ENCODE measurements around the gene BRAT1.
A peak's percentile ranks its signal among the peaks of the same experiment; 100 is the strongest.
"Not testable (repeated sequence)": the region's sequence is repeated elsewhere in the genome, so short reads cannot be mapped to it uniquely, and the experiment has no call there.

Gene BRAT1

GRCh38 chr7:2530994-2531795 lies 24.1 kb downstream of the BRAT1 start:
- POLR2A ChIA-PET; H3K4me3 ChIP-seq (ENCODE audit: low read depth, low read length); DNase-seq (ENCODE audit: low read depth, low spot score): not testable (repeated sequence)
- CTCF ChIA-PET: interaction anchor here (1.8 kb wide), 1 partner anchor 11 kb away, joined by 5 read pairs; no protein-coding TSS in a partner anchor

DNA sequence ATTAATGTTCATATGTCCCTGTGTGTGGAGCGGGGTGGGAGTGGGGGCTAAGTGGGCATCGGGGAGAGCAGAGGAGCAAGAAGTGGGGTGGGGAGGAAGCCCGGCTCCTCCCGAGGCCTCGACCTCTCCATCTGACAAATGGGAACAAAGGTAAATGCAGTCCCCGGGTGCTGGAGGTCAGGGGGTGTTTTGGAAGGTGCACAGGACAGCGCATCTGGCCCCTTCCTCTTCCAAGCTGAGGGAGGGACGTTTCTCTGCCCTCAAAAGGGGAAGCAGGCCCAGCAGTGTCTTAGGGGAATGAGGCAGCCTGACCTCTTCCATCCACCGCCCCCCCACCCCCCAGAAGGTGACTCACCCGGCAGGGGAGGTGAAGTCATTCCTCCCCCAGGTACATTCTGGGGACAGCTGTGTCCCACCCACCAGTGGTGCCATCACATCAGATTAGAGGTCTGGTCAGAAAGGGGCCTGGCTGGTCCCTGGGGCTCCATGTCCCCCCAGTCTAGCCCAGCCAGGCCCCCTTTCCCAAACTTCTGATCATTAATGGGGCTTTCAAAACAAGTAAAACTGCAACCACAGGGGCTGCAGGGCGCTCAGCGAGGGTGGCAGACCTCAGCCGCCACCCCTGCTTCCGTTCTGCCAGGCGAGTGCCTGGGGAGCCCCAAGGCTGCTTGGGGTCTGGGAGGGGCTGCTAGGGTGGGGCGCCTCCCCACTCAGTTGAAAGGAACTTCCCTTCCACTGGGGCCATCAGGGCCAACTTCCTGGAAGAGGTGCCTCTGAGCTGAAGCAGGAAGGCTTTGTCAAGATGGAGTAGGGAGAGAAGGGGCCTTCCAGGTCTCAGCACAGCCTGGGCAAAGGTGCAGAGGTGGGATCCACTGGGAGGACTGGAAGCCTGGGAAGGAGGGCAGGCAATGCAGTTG lies 25.0 kb downstream of the BRAT1 start:
- H3K4me3 ChIP-seq (ENCODE audit: low read depth, low read length): no peak overlapping the region
- no peak for TF ChIP-seq CTCF (IDR thresholded peaks at IDR 0.05; ENCODE audit: insufficient read depth, low read length, missing control alignments)
- POLR2A ChIA-PET: no interaction called here
- CTCF ChIA-PET: interaction anchor here (0.5 to 1.8 kb wide), 2 partner anchors 10 to 48 kb away, joined by 3 to 5 read pairs; no protein-coding TSS in a partner anchor
- no peak for DNase-seq (ENCODE audit: low read depth, low spot score)

- CTCF ChIA-PET: interaction anchor here (0.5 to 1.8 kb wide), 3 partner anchors 9 to 49 kb away, joined by 3 to 5 read pairs (median 3); no protein-coding TSS in a partner anchor
- DNase-seq (ENCODE audit: low read depth, low spot score): no peak
- no peak for TF ChIP-seq CTCF (IDR thresholded peaks at IDR 0.05; ENCODE audit: insufficient read depth, low read length, missing control alignments)
- POLR2A ChIA-PET: no interaction called here
- H3K4me3 ChIP-seq (ENCODE audit: low read depth, low read length): no peak overlapping the region
Observed at GRCh38 chr7:2529161-2530070, 25.9 kb downstream of the BRAT1 start.

GRCh38 chr7:2528481-2529095 lies 26.7 kb downstream of the BRAT1 start:
- no peak for TF ChIP-seq CTCF (IDR thresholded peaks at IDR 0.05; ENCODE audit: insufficient read depth, low read length, missing control alignments)
- ChIA-PET CTCF (interaction anchor here (1.3 kb wide), 1 partner anchor 40 kb away, joined by 3 read pairs; no protein-coding TSS in a partner anchor), POLR2A (no interaction called here)
- H3K4me3 ChIP-seq (ENCODE audit: low read depth, low read length): no peak overlapping the region
- DNase-seq (ENCODE audit: low read depth, low spot score): no peak

DNA sequence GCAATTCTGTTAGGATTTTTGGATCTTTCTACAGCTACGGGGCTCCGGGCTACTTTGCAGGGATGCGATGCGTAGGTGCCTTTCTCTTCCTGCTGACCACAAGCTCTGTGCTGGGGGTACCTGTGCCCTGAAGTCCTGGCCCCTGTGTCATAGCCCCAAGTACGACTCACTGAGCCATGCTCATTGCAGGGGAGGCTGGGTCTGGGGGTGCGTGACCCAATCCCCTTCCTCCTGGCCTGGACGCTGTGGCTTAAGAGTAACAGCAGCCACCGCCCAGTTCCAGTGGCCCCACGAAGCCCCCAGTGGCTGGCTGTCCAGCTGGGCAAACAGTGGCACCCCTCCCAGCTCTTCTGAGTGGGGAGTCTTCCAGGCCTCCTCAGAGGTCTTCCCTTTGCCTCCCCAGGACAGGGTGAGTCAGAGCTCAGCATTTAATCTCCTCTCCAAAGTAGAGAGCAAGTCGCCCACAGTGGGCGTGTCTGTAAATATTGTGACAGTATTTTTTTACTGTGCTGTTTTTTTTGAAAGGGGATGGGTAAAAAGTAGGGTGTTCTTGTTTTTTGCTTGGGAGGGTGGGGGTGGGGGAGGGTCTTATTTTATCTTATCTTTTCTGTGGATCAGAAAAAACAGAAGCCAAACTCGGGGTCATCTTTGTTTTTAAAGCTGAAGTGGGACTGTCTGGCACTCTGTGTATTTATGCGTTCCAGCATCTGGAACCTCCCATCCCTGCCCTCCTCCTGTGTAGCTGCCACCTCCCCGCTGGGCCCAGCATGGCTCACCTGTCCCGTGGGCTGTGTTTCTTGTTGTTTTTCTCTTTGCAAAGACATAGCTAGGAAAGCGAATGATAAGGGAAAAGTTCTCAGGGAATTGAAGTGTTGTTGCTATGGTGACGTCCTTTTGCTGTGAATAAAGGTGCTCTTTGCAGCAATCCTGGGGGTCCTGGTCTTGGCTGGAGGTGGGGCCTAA lies 27.5 kb downstream of the BRAT1 start:
- no peak overlapping the region for H3K4me3 ChIP-seq (ENCODE audit: low read depth, low read length)
- ChIA-PET CTCF (interaction anchor here (0.9 to 1.3 kb wide), 3 partner anchors 39 to 76 kb away, joined by 3 to 4 read pairs (median 3); no protein-coding TSS in a partner anchor), POLR2A (interaction anchor here (1.7 kb wide), 1 partner anchor 11 kb away, joined by 5 read pairs; no protein-coding TSS in a partner anchor)
- DNase-seq (ENCODE audit: low read depth, low spot score): peak; percentile 16
- TF ChIP-seq CTCF (IDR thresholded peaks at IDR 0.05; ENCODE audit: insufficient read depth, low read length, missing control alignments): no peak

Measured in AG04449 (cell line).